Stimulated activated CD8-positive, alpha-beta memory T cell treated with anti-CD3 and anti-CD28 coated beads, Interleukin-4, amount 100 ng/mL, for 4 hours (primary cell): ENCODE data around the gene PPM1K.

ENCODE experiments used
- DNase-seq, 2 donors: peaks; one replicate each; pipeline ENCODE4 v3.0.0-alpha.2; 2020; ENCODE audit warnings: low read depth in 2 of 2, low spot score in 1 of 2

Gene PPM1K

DNA sequence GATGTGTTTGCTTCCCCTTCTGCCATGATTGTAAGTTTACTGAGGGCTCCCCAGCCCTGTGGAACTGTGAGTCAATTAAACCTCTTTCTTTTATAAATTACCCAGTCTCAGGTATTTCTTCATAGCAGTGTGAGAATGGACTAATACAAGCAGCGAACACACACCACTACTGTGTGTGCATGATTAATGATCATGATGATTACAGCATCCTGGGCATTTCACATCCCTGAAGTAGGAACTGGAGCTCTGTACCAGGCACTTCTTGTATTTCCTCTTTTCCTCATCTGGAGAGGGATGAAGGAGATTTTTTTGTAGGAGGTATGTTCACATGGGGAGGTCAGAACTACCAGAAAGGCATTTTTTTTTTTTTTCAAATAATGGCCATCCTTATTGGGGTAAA is 60.8 kb downstream of the PPM1K start:
- DNase-seq = no peak

DNA sequence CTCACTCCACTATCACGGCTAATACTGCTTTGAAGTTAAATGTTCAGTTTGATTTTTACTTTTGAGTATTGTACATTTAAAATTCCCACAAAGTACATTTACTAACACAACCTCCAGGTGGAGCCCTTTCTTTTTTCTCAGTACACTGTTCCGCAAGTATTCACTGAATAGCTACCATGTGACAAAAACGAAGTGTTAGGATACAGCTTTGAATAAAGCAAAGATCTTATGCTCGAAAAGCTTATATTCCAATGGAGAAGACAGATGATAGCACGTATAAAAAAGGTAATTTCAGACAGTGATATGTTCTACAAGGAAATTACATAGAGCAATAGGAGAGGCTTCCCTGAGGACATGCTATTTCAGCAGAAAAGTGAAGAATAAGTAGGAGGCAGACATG is 65.3 kb downstream of the PPM1K start:
- no peak for DNase-seq

DNA sequence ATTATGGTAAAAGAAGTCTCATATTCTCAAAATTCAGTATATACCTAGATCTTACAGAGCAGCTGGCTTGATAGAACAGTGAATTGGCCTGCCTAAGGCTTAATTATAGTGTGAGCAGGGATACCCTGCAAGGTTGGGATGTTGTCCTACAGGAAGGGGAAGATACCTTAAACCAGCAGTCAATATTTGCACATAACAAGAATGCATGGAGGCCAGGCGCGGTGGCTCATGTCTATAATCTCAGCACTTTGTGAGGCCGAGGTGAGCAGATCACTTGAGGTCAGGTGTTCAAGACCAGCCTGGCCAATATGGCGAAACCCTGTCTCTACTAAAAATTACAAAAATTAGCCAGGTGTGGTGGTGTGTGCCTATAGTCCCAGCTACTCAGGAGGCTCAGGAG is 67.2 kb downstream of the PPM1K start:
- no peak for DNase-seq

- DNase-seq = no peak
Observed at GRCh38 chr4:88216395-88216794, 68.0 kb downstream of the PPM1K start.

- DNase-seq = no peak
Observed at GRCh38 chr4:88215351-88215750, 69.0 kb downstream of the PPM1K start.

- no peak for DNase-seq
Observed at GRCh38 chr4:88212253-88212561, 72.2 kb downstream of the PPM1K start.

DNA sequence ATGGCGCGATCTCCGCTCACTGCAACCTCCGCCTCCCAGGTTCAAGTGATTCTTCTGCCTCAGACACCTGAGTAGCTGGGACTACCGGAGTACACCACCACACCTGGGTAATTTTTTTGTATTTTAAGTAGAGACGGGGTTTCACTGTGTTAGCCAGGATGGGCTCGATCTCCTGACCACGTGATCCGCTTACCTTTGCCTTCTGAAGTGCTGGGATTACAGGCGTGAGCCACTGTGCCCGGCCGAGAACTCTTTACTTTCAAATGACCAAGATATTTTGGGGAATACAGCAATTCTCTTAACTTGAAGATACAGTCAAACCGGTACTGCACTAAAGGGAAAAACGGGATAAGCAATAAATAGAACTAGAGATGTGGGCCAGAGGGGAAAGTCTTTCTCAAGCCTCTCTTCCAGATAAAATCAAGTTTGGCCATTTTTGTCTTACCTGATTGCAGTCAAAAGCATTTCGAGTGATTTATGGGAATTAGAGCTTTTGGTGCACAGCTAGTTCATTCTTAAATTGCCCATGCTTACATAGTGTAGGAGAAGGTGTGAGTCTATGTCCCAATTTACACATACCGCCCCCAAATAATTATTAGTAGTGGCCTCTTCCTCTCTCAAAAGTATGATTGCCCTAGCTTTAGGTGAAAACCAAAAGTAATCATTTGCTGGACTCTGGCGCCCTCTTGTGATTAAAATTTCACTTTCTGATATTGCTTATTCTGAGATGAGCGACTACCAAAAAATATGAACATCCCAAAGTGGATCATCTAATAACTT is 72.7 kb downstream of the PPM1K start:
- peak in 1 of 2 donors; percentile 28 for DNase-seq

- no peak for DNase-seq
Observed at GRCh38 chr4:88208156-88208555, 76.2 kb downstream of the PPM1K start.
